ENCODE data around the gene OAF.

Gene OAF

GRCh38 chr11:120224972-120225909 is 14.4 kb downstream of the OAF start:
- no peak for TF ChIP-seq CTCF (IDR thresholded peaks at IDR 0.05; ENCODE audit: low read depth, low read length)
- DNase-seq (ENCODE audit: extremely low read depth, low read depth): no peak

DNA sequence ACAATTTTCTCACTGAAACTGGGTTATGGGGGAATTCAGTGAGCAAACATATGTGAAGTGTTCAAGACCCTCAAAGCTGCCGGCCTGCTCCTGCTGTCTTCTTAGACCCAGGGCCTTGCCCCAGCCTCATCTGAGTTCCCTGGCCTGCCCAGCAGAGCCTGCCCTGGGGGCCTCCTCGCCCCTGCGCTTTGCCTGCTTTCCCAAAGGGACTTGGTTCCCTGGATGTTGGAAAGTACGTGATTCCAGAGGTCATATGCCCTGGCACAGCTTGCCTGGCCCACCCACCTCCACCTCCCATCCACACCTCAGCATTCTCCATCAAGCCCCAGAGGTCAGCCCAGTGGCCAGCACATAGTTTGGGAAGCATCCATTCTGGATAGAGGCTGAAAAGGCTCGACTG is 15.4 kb downstream of the OAF start:
- no peak for DNase-seq (ENCODE audit: extremely low read depth, low read depth)
- no peak for TF ChIP-seq CTCF (IDR thresholded peaks at IDR 0.05; ENCODE audit: low read depth, low read length)

DNA sequence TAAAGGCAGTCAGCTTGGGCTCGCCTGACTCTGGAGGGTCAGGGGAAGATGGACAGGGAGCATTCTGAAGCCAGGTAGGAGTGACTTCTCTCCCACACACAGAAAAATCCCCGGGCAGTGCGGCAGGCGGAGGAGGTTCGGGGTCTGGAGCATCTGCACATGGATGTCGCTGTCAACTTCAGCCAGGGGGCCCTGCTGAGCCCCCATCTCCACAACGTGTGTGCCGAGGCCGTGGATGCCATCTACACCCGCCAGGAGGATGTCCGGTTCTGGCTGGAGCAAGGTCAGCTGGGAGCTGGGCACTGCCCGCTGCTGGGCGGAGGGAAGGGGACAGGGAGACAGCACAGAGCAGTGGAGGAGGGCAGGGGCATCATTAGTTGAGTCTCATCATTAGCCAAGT is 15.9 kb downstream of the OAF start:
- DNase-seq (ENCODE audit: extremely low read depth, low read depth): no peak
- TF ChIP-seq CTCF (IDR thresholded peaks at IDR 0.05; ENCODE audit: low read depth, low read length): no peak

DNA sequence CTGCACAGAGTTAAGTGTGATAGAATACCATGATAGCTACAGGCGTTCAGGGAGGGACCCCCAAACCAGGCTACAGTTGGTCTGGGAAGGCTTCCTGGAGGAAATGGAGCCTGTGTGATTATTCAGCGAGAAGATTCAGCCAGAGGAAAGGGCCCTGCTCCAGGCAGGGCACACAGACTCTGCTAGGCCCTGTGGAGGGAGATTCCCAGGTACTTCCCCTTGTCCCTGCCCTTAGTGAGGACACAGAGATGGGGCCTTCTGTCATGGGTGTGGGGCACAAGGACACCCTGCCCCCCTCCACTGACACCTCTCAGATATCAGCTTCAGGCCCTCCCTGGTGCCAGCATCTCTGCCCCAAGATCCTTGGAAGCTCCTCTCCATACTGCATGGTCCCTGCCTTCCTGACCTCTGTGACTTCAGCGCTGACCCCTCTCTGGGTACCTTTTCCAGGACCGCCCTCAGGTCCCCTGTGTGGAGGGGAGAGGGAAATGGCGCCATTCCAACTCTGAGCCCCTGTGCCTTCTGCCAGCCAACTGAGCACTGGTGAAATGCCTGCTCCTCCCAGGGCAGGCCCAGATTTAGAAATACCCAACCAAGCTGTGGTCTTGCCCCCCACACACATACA is 16.5 kb downstream of the OAF start:
- no peak for TF ChIP-seq CTCF (IDR thresholded peaks at IDR 0.05; ENCODE audit: low read depth, low read length)
- no peak for DNase-seq (ENCODE audit: extremely low read depth, low read depth)

DNA sequence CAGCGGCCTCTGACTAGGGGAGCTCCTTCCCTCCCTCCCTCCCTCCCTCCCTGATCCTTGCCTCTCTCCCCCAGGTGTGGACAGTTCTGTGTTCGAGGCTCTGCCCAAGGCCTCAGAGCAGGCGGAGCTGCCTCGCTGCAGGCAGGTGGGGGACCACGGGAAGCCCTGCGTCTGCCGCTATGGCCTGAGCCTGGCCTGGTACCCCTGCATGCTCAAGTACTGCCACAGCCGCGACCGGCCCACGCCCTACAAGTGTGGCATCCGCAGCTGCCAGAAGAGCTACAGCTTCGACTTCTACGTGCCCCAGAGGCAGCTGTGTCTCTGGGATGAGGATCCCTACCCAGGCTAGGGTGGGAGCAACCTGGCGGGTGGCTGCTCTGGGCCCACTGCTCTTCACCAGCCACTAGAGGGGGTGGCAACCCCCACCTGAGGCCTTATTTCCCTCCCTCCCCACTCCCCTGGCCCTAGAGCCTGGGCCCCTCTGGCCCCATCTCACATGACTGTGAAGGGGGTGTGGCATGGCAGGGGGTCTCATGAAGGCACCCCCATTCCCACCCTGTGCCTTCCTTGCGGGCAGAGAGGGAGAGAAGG is 18.1 kb downstream of the OAF start:
- peak; percentile 10 for TF ChIP-seq CTCF (IDR thresholded peaks at IDR 0.05; ENCODE audit: low read depth, low read length)
- DNase-seq (ENCODE audit: extremely low read depth, low read depth): no peak

DNA sequence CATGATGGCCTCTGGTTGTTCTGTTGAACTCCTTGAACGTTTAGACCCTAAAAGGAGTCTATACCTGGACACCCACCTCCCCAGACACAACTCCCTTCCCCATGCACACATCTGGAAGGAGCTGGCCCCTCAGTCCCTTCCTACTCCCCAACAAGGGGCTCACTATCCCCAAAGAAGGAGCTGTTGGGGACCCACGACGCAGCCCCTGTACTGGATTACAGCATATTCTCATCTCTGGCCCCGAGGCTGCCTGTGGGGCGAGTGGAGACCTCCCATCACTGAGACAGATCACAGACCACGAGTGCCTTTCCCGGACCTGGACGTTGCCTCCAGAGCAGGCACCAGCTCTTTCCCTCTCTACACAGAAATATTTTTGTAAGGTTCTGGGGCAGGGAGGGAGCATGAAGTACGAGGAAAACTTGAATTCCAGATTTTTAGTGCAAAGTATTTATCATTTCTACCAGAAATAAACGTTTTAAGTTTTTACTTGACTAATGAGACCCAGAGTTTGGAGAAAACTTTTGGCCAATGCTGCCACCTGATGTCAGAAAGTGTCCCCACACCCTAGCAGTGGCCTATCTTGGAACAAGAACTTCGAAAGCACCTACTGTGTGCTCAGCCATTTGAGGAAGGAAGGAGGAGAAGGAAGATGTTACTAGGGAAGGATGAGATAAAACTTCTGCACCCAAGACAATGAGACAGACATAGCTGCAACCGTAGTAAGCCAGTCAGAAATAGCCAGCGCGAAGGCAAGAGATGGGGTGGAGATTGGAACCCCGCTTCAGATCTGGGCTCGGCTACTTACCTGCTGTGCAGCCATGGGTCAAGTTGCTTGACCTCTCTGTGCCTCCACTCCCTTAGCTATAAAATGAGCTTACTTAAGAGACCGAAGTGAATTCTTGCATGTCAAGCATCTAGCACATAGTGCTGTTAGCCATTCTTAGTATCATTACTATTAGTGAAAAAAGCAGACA is 18.9 kb downstream of the OAF start:
- no peak for DNase-seq (ENCODE audit: extremely low read depth, low read depth)
- peak; percentile 67 for TF ChIP-seq CTCF (IDR thresholded peaks at IDR 0.05; ENCODE audit: low read depth, low read length)
